ENCODE data around the gene MORF4L1. TPM values are rescaled to one million over a fixed set of nuclear protein-coding genes. Genes with fewer than 3 reads are reported as not detected.
"Not testable (repeated sequence)": the region's sequence is repeated elsewhere in the genome, so short reads cannot be mapped to it uniquely, and the experiment has no call there.

MORF4L1 gene
- total RNA-seq, 4 donors from 2014 or later = 149 to 330 (median 235) TPM

DNA sequence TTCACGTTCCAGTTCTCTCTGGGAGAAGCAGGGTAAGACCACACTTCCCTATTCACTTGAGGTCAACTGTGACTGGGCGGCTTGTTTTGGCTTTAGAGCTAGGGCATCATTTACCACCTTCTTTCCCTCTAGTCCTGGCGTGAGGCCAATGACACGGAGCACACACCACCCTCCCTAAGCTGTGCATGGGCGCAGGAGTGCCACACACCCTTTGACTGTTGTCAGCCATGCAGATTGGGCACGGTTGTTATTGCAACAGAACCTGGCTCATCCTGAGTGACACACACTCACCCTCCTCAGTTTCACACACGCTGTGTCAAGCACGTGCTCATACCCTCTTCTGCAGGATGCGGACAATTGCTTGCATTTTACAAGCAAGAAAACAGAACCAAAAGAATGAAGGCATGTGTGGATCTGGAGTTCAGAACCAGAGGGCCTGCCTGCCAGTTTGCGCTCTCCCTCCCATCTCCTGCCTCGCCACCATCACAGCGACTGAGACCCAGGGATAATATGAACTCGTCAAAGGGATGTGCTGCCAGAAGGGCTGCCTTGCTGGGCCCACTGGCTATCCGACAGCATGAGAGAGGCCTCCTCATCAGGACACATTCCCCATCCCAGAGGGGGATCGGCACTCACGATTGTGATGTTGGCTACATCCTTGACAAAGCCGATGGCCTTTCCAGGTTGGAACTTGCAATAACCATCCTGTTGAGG is 54.5 kb downstream of the MORF4L1 start:
- no peaks in the 10 kb centered on the region for H3K9me3 ChIP-seq
- intact Hi-C loops (cut with DNase I; ENCODE audit: low total_unique reads) (no loop called here), in situ Hi-C loops (cut with MboI; ENCODE audit: low pct_ligation_motif_present in 1 of 4, low pct_unique_long_range_greater_than_20kb in 1 of 4, low sequenced_read_pairs in 3 of 4) (no loop called here)
- no peak for TF ChIP-seq EP300 (IDR thresholded peaks at IDR 0.05; ENCODE audit: low read depth)
- TF ChIP-seq POLR2AphosphoS5 (IDR thresholded peaks at IDR 0.05) = no peak
- TF ChIP-seq, protein P1, sequence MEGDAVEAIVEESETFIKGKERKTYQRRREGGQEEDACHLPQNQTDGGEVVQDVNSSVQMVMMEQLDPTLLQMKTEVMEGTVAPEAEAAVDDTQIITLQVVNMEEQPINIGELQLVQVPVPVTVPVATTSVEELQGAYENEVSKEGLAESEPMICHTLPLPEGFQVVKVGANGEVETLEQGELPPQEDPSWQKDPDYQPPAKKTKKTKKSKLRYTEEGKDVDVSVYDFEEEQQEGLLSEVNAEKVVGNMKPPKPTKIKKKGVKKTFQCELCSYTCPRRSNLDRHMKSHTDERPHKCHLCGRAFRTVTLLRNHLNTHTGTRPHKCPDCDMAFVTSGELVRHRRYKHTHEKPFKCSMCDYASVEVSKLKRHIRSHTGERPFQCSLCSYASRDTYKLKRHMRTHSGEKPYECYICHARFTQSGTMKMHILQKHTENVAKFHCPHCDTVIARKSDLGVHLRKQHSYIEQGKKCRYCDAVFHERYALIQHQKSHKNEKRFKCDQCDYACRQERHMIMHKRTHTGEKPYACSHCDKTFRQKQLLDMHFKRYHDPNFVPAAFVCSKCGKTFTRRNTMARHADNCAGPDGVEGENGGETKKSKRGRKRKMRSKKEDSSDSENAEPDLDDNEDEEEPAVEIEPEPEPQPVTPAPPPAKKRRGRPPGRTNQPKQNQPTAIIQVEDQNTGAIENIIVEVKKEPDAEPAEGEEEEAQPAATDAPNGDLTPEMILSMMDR (IDR thresholded peaks at IDR 0.05) = no peak
- TF ChIP-seq POLR2A (IDR thresholded peaks at IDR 0.05) = no peak
- no peaks in the 10 kb centered on the region for H3K4me1 ChIP-seq
- H3K4me3 ChIP-seq = no peak overlapping the region
- H3K27me3 ChIP-seq = no peaks in the 10 kb centered on the region
- no peak overlapping the region for H3K27ac ChIP-seq
- peaks cover 0 to 8% (median 0%) of the 10 kb centered on the region in 4 donors for H3K36me3 ChIP-seq
- 80 to 86% methylated on average over 10 to 17 of the region's 17 CpGs for WGBS, 2 donors (ENCODE audit: low coverage in 1 of 2)
- DNase-seq = no peak

DNA sequence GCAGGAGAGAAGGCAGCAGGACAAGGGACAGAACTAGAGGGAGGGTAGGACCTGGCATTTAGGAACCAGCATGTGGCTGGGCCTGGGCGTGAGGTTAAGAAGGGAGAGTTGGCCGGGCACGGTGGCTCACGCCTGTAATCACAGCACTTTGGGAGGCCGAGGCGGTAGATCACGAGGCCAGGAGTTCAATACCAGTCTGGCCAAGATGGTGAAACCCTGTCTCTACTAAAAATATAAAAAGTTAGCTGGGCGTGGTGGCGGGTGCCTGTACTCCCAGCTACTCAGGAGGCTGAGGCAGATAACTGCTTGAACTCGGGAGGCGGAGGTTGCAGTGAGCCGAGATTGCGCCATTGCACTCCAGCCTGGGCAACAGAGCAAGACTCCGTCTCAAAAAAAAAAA is 55.5 kb downstream of the MORF4L1 start:
- H3K9me3 ChIP-seq; intact Hi-C loops (cut with DNase I; ENCODE audit: low total_unique reads); in situ Hi-C loops (cut with MboI; ENCODE audit: low pct_ligation_motif_present in 1 of 4, low pct_unique_long_range_greater_than_20kb in 1 of 4, low sequenced_read_pairs in 3 of 4); DNase-seq; H3K4me1 ChIP-seq; H3K36me3 ChIP-seq; H3K4me3 ChIP-seq; H3K27ac ChIP-seq; H3K27me3 ChIP-seq: not testable (repeated sequence)
- WGBS, 2 donors (ENCODE audit: low coverage in 1 of 2) = 96% methylated on average over 14 of the region's 14 CpGs; no CpG with 5 or more reads in 1 of the 2 donors
- TF ChIP-seq POLR2AphosphoS5 (IDR thresholded peaks at IDR 0.05) = peak in 1 of 3 donors; percentile 7

DNA sequence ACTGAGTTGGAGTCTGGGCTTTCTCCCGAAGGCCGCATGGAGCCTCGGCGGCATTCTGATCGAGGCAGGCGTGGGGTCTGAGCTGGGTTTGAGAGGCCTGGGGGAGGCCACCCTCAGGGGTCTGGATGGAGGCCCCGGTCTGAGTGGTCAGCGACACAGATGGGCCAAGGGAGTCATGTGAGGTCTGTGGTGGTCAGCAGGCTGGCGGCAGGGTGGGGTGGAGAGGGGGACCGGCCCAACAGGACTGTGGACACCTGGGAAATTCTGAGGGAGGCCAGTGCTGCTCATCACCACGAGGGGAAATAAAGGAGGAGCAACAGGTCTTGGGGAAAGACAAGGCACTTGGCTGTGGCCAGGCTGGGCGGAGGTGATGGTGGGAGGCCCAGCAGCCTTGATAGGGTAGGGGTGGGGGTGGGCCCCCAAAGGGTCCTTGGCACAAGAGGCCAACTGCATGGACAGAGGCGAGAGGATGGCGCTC is 56.0 kb downstream of the MORF4L1 start:
- no peak for TF ChIP-seq POLR2AphosphoS5 (IDR thresholded peaks at IDR 0.05)
- no peak for TF ChIP-seq POLR2A (IDR thresholded peaks at IDR 0.05)
- no peak for TF ChIP-seq EP300 (IDR thresholded peaks at IDR 0.05; ENCODE audit: low read depth)
- TF ChIP-seq, protein P1 (IDR thresholded peaks at IDR 0.05) = no peak
- no peaks in the 10 kb centered on the region for H3K9me3 ChIP-seq
- no peaks in the 10 kb centered on the region for H3K4me1 ChIP-seq
- H3K27ac ChIP-seq = no peak overlapping the region
- no peaks in the 10 kb centered on the region for H3K36me3 ChIP-seq
- in situ Hi-C loops (cut with MboI; ENCODE audit: low pct_ligation_motif_present in 1 of 4, low pct_unique_long_range_greater_than_20kb in 1 of 4, low sequenced_read_pairs in 3 of 4) = no loop called here
- no peaks in the 10 kb centered on the region for H3K27me3 ChIP-seq
- WGBS, 2 donors (ENCODE audit: low coverage in 1 of 2) = 93 to 94% methylated on average over 3 to 14 of the region's 14 CpGs
- intact Hi-C loops (cut with DNase I; ENCODE audit: low total_unique reads) = no loop called here
- no peak overlapping the region for H3K4me3 ChIP-seq
- DNase-seq = no peak

DNA sequence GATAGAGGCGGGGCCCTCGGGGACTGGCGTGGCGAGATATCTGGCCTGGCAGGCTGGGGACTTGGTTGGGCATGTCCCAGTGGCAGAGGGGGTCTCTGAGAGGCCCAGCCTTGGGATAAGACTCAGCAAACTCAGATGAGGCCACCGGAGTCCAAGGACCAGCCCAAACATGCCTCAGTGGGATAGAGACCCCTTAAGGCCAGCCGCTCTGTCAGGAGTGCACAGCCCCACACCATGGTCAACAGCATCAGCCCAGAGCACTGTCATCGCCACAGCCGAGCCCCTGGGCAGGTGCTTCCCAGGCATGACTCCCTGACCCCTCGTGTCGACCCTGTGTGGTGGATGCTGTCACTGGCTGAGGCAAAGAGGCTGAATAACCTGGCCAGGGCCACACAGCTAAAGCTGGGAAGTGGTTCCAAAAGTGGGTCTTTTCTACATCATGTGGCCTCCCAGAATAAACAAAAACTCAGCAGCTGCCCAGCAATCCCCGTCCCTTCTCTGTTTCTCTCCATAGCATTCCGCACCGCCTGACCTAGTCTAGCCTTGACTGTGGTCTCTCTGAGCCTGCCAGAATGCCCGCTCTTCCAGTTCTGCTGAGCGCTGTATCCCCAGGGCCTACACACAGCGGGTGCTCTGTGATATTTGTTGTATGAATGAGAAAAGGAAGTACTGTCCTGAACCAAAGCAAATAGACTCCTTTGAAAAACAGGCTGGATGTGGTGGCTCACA is 57.0 kb downstream of the MORF4L1 start:
- intact Hi-C loops (cut with DNase I; ENCODE audit: low total_unique reads) (no loop called here), in situ Hi-C loops (cut with MboI; ENCODE audit: low pct_ligation_motif_present in 1 of 4, low pct_unique_long_range_greater_than_20kb in 1 of 4, low sequenced_read_pairs in 3 of 4) (no loop called here)
- Histone ChIP-seq H3K27ac (no peak overlapping the region), H3K4me3 (no peak overlapping the region), H3K4me1 (peaks cover 0 to 7% (median 0%) of the 10 kb centered on the region in 4 donors), H3K9me3 (no peaks in the 10 kb centered on the region), H3K27me3 (no peaks in the 10 kb centered on the region), H3K36me3 (no peaks in the 10 kb centered on the region)
- WGBS, 2 donors (ENCODE audit: low coverage in 1 of 2) = 91 to 96% methylated on average over 4 to 16 of the region's 16 CpGs
- no peak for DNase-seq
- TF ChIP-seq, protein P1 (IDR thresholded peaks at IDR 0.05) = no peak
- no peak for TF ChIP-seq EP300 (IDR thresholded peaks at IDR 0.05; ENCODE audit: low read depth)
- TF ChIP-seq POLR2AphosphoS5 (IDR thresholded peaks at IDR 0.05) = no peak
- TF ChIP-seq POLR2A (IDR thresholded peaks at IDR 0.05) = no peak
